A549 (cell line): ENCODE data around the gene LRRFIP2.

Experiments used
- CTCF ChIP-seq: fragments of >200 bp; sonication (Bioruptor Twin); formaldehyde crosslinking; IDR thresholded peaks from 3 replicates; pipeline ENCODE4 v1.5.1; 2016
- RAD21 ChIP-seq, 2 experiments: fragments of >200 bp in 1 of 2; sonication (Bioruptor Twin) in 1 of 2; formaldehyde crosslinking in 1 of 2; IDR thresholded peaks in 1 of 2; conservative IDR thresholded peaks in 1 of 2; 2 replicates in 1 of 2; 3 replicates in 1 of 2; pipeline ENCODE4 v1.6.1; 2012 to 2018; ENCODE audit warnings: inconsistent platforms in 1 of 2
- SREBF2 ChIP-seq: fragments of 450-650 bp; IDR thresholded peaks from 2 replicates; pipeline ENCODE4 v1.6.1; 2014; ENCODE audit warnings: mild to moderate bottlenecking, moderate library complexity

- TF ChIP-seq CTCF (no peak), SREBF2 (no peak), RAD21 (conservative IDR thresholded peaks at IDR 0.05 in 1 of 2, IDR thresholded peaks at IDR 0.05 in 1 of 2) (no peak)
Observed at GRCh38 chr3:37032961-37033360, 141.4 kb downstream of the LRRFIP2 start.
